OCI-LY1 (cell line): ENCODE data around the gene CYP4F12.

ENCODE experiments used
- H2AFZ ChIP-seq: fragments of 200-600 bp; sonication (generic), shearing (Covaris generic); 2 replicates; pipeline ENCODE4 v1.6.0; 2014; ENCODE audit warnings: antibody characterized with exemption, mild to moderate bottlenecking, low read length
- H3F3A ChIP-seq: fragments of 200-600 bp; sonication (generic), shearing (Covaris generic); 2 replicates; pipeline ENCODE4 v1.6.0; 2014; ENCODE audit warnings: mild to moderate bottlenecking, antibody characterized with exemption, low read length, moderate library complexity; ENCODE audit not compliant: insufficient read depth
- H3K27ac ChIP-seq: fragments of 200-600 bp; sonication (generic); 2 replicates; pipeline ENCODE4 v1.5.1; 2014; ENCODE audit warnings: low read length, mixed run types, mild to moderate bottlenecking, low read depth; ENCODE audit not compliant: poor library complexity, severe bottlenecking
- H3K27me3 ChIP-seq: fragments of 200-600 bp; sonication (generic); 2 replicates; pipeline ENCODE4 v1.6.0; 2014; ENCODE audit warnings: antibody characterized with exemption, mild to moderate bottlenecking, low read length, moderate library complexity; ENCODE audit not compliant: insufficient read depth
- H3K36me3 ChIP-seq: fragments of 200-600 bp; sonication (generic); 2 replicates; pipeline ENCODE4 v1.6.1; 2014; ENCODE audit warnings: mild to moderate bottlenecking, antibody characterized with exemption, low read length, moderate library complexity, mixed read lengths; ENCODE audit not compliant: insufficient read depth
- H3K4me1 ChIP-seq: fragments of 200-600 bp; sonication (generic); 2 replicates; pipeline ENCODE4 v1.5.1; 2014; ENCODE audit warnings: mild to moderate bottlenecking, low read length, moderate library complexity; ENCODE audit not compliant: insufficient read depth, severe bottlenecking
- H3K4me2 ChIP-seq: fragments of 200-600 bp; sonication (generic), shearing (Covaris generic); 2 replicates; pipeline ENCODE4 v1.6.1; 2014; ENCODE audit warnings: low read length
- H3K4me3 ChIP-seq: fragments of 200-600 bp; sonication (generic); 2 replicates; pipeline ENCODE4 v1.5.1; 2014; ENCODE audit warnings: low read length, low read depth, mild to moderate bottlenecking, mixed read lengths; ENCODE audit not compliant: poor library complexity, severe bottlenecking
- H3K79me2 ChIP-seq: fragments of 200-600 bp; shearing (Covaris generic); 2 replicates; pipeline ENCODE4 v1.6.1; 2016; ENCODE audit warnings: mixed run types, low read length, mixed read lengths; ENCODE audit not compliant: insufficient read depth
- H3K9ac ChIP-seq: fragments of 200-600 bp; sonication (generic), shearing (Covaris generic); 2 replicates; pipeline ENCODE4 v1.6.1; 2014; ENCODE audit warnings: mild to moderate bottlenecking, low read length, mixed read lengths
- H3K9me2 ChIP-seq: fragments of 200-600 bp; sonication (generic), shearing (Covaris generic); 2 replicates; pipeline ENCODE4 v1.6.1; 2014; ENCODE audit warnings: low read depth, mild to moderate bottlenecking, low read length, mixed read lengths
- H3K9me3 ChIP-seq: fragments of 200-600 bp; shearing (Covaris generic); 2 replicates; pipeline ENCODE4 v1.6.1; 2014; ENCODE audit warnings: low read length, mixed read lengths
- H4K20me1 ChIP-seq: fragments of 200-600 bp; sonication (generic), shearing (Covaris generic); 2 replicates; pipeline ENCODE4 v1.6.0; 2016; ENCODE audit warnings: mild to moderate bottlenecking, low read length; ENCODE audit not compliant: insufficient read depth
- EZH2 ChIP-seq: fragments of 200-600 bp; sonication (generic), shearing (Covaris generic); IDR thresholded peaks from 2 replicates; pipeline ENCODE4 v1.8.0; 2017; ENCODE audit warnings: borderline replicate concordance, mixed run types, mild to moderate bottlenecking, antibody characterized with exemption, low read length, moderate library complexity, mixed read lengths
- TF ChIP-seq, protein P1 (sequence below): fragments of 200-600 bp; sonication (generic), shearing (Covaris generic); IDR thresholded peaks from 2 replicates; pipeline ENCODE4 v1.5.1; 2017; ENCODE audit warnings: mild to moderate bottlenecking, antibody characterized with exemption, low read length, moderate library complexity, mixed read lengths

Gene CYP4F12

DNA sequence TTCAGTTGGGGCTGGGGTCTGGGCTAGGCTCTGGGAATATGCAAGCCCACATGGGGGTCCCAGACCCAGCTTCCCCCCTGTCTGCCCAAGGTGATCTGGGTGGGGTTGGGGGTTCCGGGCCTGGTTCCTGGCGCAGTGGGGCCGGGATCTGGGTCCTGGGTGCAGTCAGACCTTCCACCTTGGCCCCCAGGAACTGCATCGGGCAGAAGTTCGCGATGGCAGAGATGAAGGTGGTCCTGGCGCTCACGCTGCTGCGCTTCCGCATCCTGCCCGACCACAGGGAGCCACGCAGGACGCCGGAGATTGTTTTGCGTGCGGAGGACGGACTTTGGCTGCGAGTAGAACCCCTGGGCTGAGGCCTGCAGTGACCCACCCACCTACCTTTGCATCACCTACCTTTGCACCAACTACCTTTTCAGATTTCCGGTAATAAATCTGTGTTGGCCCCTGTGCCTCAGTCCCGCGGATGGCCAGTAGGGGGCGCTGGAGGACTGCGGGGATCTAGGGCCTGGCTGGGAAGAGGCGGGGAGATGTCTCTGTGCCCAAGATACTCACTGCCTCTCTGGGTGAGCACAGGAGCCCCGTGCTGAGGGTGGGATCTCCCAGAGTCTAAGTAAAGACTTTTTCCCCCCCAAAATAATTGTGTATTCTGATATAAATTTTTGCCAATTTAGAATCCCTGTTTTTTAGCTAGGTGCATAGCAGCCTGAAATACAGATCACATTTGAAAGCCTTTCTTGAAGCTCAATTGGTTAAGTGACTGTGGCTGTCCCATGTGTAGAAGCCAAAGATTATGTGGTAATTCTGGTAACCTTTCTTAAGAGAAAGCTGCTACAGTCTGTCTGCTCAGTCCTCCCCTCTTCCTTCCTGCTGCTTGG is 43.6 kb upstream of the CYP4F12 start:
- Histone ChIP-seq H3K27ac (no peak overlapping the region), H3F3A (no peaks in the 10 kb centered on the region), H3K4me1 (no peaks in the 10 kb centered on the region), H3K4me3 (no peak overlapping the region), H3K9ac (no peak overlapping the region), H3K27me3 (no peaks in the 10 kb centered on the region), H2AFZ (no peak overlapping the region), H4K20me1 (no peaks in the 10 kb centered on the region), H3K4me2 (no peak overlapping the region), H3K79me2 (no peaks in the 10 kb centered on the region), H3K9me2 (no peaks in the 10 kb centered on the region), H3K9me3 (no peaks in the 10 kb centered on the region), H3K36me3 (no peaks in the 10 kb centered on the region)
- TF ChIP-seq EZH2: no peak
- TF ChIP-seq, protein P1, sequence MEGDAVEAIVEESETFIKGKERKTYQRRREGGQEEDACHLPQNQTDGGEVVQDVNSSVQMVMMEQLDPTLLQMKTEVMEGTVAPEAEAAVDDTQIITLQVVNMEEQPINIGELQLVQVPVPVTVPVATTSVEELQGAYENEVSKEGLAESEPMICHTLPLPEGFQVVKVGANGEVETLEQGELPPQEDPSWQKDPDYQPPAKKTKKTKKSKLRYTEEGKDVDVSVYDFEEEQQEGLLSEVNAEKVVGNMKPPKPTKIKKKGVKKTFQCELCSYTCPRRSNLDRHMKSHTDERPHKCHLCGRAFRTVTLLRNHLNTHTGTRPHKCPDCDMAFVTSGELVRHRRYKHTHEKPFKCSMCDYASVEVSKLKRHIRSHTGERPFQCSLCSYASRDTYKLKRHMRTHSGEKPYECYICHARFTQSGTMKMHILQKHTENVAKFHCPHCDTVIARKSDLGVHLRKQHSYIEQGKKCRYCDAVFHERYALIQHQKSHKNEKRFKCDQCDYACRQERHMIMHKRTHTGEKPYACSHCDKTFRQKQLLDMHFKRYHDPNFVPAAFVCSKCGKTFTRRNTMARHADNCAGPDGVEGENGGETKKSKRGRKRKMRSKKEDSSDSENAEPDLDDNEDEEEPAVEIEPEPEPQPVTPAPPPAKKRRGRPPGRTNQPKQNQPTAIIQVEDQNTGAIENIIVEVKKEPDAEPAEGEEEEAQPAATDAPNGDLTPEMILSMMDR: peak; percentile 95

DNA sequence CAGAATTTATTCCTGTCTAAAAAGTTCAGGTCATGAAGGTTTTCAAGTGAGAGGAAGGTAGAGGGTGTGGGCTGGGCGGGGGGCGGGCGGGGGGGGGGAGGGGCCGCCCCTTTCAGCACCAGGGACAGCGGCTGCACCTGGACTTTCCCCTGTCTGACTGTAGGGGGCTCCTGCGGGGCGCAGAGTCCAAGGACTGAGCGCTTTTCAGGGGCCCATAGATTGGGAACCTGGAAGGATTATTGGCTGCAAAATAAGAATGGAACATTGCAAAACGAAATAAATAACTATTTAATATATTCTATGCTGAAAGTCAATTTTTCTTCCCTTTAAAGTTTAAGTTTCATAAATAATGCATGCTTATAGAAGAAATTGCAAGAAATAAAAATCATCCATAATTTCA is 41.1 kb upstream of the CYP4F12 start:
- Histone ChIP-seq H3K9me2 (no peaks in the 10 kb centered on the region), H3K4me2 (no peak overlapping the region), H3K4me3 (no peak overlapping the region), H3K9ac (no peak overlapping the region), H3K27me3 (no peaks in the 10 kb centered on the region), H4K20me1 (no peaks in the 10 kb centered on the region), H3K36me3 (no peaks in the 10 kb centered on the region), H3K27ac (no peak overlapping the region), H3K79me2 (no peaks in the 10 kb centered on the region), H3K9me3 (no peaks in the 10 kb centered on the region), H3K4me1 (no peaks in the 10 kb centered on the region), H2AFZ (no peak overlapping the region), H3F3A (no peaks in the 10 kb centered on the region)
- no peak for TF ChIP-seq EZH2
- TF ChIP-seq, protein P1: peak; percentile 36

- Histone ChIP-seq H3K27ac (no peak overlapping the region), H3K36me3 (no peaks in the 10 kb centered on the region), H3K4me2 (no peak overlapping the region), H3K9ac (no peak overlapping the region), H2AFZ (no peak overlapping the region), H3K9me2 (no peaks in the 10 kb centered on the region), H3K27me3 (no peaks in the 10 kb centered on the region), H3K9me3 (no peaks in the 10 kb centered on the region), H3K79me2 (no peaks in the 10 kb centered on the region), H4K20me1 (no peaks in the 10 kb centered on the region), H3K4me1 (no peaks in the 10 kb centered on the region), H3K4me3 (no peak overlapping the region), H3F3A (no peaks in the 10 kb centered on the region)
- TF ChIP-seq, protein P1: no peak
Observed at GRCh38 chr19:15633082-15633835, 39.6 kb upstream of the CYP4F12 start.
